SH-SY5Y (cell line): Measurements from ENCODE around the gene PIK3AP1.

Experiments used
- GATA2 ChIP-seq: IDR thresholded peaks from 2 replicates; pipeline ENCODE4 v1.6.1; 2011; ENCODE audit warnings: mild to moderate bottlenecking, low read depth, low read length
- GATA3 ChIP-seq: IDR thresholded peaks from 2 replicates; pipeline ENCODE4 v1.6.1; 2011; ENCODE audit warnings: low read depth, mild to moderate bottlenecking, low read length, moderate library complexity

The PIK3AP1 gene

DNA sequence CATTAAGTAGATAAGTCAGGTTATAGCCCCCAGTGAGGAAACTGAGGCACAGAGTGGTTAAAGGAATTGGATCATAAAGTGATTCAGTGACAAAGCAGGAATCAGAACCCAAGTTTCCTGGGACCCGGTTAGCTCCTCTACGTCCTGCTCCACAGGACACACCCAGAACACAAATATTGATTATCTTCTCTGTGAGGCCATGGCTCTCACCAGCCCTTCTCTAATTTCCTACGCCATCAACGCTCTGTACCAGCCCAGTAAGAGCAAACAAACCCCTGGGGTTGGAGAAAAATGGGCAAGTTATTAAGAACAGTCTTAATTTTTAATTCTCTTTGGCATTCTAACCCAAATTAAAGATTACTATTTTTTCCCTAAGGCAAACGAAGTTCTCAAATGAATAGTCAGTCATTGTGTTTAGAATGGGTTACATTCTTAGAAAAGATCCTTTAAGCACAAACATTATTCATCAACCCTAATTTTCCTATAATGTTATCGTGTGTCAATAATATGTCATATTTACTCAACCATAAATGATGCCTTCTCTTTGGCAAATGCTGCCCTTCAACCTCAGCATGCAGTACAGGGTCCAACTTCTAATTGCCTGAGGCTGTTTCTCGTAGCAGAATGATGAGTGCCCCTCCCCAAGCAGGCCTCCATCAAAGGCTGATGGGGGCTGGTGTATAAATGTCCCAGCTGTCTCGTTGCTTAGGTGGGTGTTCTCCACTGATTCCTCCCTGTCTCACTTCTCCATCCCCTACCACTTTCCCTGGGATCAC is 108.1 kb downstream of the PIK3AP1 start:
- no peak for TF ChIP-seq GATA3
- no peak for TF ChIP-seq GATA2

- TF ChIP-seq GATA3: no peak
- TF ChIP-seq GATA2: no peak
These were observed 109.5 kb downstream of the PIK3AP1 start for GRCh38 chr10:96610817-96611216.

- TF ChIP-seq GATA3: no peak
- no peak for TF ChIP-seq GATA2
These were observed 110.8 kb downstream of the PIK3AP1 start for GRCh38 chr10:96609510-96609909.

GRCh38 chr10:96608805-96609204 is 111.5 kb downstream of the PIK3AP1 start:
- TF ChIP-seq GATA2 (no peak), GATA3 (no peak)

GRCh38 chr10:96608262-96608661 is 112.1 kb downstream of the PIK3AP1 start:
- TF ChIP-seq GATA3 (no peak), GATA2 (no peak)

DNA sequence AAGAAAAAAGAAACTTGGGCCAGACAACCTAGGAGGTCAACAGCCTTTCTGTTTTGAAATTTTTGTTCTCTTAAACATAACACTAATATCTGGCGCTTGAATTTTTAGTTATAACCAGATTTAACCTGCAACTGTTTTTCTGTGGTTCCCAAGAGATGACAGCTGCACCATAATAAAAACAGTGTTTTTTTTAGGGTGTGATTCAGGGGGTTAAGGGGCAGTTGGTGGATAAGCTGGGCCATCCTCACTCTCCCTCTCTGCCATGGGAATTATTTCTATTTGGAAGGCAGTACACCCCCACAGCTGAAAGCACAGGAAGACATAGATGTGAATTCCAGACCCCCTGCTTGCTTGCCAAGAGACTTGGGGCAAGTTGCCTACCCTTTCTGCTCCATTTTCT is 113.4 kb downstream of the PIK3AP1 start:
- TF ChIP-seq GATA3 (no peak), GATA2 (no peak)

GRCh38 chr10:96606216-96606615 is 114.1 kb downstream of the PIK3AP1 start:
- TF ChIP-seq GATA2: no peak
- no peak for TF ChIP-seq GATA3

DNA sequence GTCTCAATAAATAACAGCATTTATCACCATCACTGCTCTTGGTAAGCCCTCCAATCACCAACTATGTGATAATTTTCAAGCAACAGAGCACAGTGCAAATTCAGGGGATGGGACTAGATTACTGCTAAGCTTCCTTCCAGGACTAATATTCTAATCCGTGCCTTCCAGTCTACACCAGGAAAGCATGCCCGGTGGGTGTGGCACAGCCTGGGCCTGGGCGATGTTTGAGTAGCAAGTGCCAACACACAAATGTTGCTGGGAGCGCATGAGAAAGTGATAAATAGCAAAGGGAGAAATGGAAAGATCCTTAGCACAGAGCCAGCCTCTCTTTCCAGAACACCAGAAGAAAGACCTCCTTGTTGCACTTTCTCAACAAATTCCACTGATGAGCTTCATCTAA is 120.0 kb downstream of the PIK3AP1 start:
- TF ChIP-seq GATA3 (no peak), GATA2 (no peak)

DNA sequence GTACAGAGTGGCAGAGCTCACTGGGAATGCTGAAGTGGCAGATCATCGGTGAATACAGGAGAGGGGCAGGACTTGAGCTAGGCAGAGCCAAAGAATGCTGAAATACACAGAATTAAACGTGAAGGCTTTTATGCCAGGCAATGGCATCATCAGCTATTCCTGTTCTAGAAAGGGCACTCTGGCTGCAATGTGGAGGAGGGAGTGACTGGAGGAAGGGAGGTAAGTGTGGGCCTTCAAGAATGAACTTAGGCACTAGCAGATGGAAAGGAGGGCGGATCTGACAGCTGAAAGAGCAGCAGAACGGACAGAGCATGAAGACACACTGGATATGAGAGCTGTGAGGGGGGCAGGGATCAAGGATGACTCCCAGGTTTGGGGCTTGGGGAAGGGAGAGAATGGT is 121.5 kb downstream of the PIK3AP1 start:
- no peak for TF ChIP-seq GATA2
- no peak for TF ChIP-seq GATA3

DNA sequence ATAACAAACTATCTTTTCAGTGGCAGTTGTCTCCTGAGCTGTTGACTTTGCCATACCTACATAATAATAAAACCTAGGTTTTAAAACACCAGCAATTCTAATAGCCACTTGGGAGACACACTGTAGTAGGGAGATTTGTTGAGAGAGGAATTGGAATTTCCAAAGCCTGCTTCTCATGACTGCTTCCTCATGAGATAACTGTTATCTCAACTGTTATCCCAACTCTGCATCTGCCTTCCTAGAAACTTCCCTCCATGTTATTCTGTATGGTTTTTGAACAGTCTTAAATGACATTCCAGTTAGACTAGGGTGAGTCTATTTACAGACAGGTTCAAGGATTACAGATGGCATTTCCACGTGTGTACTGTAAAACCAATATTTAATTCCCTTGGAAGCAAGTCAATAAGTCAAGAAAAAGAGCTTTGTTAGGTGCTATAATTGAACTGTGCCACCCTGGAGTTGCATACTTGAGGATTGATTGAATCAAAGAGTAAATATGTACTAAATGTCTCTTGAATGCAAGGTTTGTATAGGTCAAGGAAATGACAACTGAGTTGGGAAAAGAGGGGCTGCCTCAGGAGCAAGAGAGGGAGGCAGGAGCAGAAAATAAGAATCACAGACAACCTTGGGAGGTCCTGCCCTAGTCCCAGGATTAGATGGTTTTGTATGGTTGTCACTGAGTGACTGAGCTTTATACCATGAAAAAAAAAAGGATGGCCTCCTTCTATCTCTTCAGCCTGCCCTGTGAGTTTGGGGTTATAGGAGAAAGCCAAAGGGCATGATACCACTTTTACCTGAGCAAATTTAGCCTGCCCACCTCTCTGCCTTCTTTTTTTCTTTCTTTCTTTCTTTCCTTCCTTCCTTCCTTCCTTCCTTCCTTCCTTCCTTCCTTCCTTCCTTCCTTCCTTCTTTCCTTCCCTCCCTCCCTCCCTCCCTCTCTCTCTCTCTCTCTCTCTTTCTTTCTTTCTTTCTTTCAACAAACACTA is 123.6 kb downstream of the PIK3AP1 start:
- TF ChIP-seq GATA3 (no peak), GATA2 (no peak)

DNA sequence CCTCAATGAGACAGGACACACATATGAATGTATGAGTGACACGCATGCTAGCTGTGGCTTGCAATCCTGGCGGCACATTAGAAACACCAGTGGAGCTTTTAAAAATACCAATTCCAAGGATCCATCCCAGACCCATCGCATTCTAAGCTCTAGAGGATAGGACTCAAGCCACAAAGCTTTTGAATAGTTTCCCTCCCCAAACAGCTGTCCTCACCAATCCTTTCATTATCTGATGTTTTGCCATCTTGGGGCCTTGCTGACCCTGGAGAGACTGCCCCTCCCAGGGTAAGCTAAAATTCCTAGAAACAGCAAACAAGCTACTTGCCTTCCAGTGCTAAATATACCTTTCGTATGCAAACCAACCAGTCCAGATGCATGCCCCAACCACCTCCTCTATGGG is 124.6 kb downstream of the PIK3AP1 start:
- TF ChIP-seq GATA3 (no peak), GATA2 (no peak)

DNA sequence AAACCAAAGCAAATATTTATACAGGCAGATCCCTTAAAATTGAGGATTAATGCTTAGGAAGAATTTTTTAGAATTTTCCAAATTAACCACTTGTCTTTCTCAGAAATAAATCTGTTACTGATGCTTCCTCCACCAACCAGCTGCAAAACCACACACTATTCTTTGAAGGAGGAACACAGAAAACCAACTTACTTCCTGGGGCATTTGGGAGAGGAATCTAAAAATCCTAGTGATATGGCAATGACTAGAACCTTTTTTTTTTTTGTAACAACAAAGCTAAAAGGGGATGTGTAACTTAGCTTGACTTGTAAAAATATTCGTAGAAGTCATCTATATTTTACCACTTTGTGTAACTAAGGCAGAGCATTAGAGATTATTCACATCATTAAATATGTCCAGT is 128.4 kb downstream of the PIK3AP1 start:
- TF ChIP-seq GATA3 (no peak), GATA2 (no peak)

DNA sequence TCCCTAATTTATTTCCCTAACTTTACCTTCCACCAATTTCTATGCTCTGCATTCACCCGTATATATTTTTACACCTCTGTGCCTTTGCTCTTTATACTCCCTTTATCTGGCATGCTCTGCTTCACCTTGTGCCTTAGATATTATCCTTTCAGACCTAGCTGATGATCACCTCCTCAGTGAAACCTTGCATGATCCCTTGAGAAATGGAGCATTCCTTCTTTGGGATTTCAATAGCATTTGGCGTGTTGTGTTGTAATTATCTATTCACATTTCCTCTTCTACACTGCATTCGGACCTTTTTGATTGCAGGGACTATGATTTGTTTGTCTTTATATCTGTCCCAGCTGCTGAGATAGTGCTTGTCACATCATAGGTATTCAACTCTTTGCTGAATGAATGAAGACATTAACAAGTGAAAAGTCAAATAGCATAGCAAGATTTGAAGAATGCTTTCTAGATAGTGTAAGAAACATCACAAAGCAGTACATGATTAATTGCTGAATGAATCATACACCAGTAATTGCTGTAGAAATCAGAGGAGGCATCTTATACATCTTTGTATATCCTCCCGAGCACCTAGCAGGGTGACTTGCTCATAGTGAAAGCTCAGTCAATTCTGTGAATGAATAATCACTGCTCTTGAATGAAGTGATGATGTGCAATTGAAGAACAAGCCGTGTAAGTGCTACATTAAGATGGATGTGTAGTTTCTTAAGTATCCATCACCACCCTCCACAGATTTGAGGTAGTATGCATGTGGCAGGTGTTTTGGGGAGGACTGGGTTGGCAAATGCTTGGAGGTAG is 131.5 kb downstream of the PIK3AP1 start:
- TF ChIP-seq GATA3 (no peak), GATA2 (no peak)

DNA sequence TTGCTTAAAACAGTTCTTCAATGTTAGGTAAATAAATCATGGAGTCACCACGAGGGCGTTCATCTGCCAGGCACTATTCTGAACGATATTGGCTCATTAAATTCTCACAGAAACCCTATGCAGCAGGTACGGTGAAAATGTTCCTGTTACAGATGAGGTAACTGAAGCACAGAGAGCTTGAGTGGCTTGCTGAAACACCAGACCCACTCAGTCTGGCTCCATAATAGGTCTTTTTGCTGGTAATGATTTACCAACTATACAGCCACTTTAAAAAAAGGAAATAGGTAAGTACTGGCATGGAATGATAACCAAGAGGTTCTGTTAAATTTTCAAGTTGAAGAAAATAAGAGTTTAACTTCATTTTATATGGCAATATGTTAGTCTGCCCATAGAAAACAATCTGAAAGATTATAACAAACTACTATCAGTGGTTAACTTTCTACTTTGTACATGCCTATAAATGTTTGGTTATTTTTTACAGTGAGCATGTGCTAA is 132.2 kb downstream of the PIK3AP1 start:
- TF ChIP-seq GATA2 (no peak), GATA3 (no peak)
